SH-SY5Y (cell line): ENCODE measurements around the gene CFAP161.

Experiments used
- GATA2 ChIP-seq: IDR thresholded peaks from 2 replicates; pipeline ENCODE4 v1.6.1; 2011; ENCODE audit warnings: mild to moderate bottlenecking, low read depth, low read length
- GATA3 ChIP-seq: IDR thresholded peaks from 2 replicates; pipeline ENCODE4 v1.6.1; 2011; ENCODE audit warnings: low read depth, mild to moderate bottlenecking, low read length, moderate library complexity

- TF ChIP-seq GATA3 (no peak), GATA2 (no peak)
These were observed 48.2 kb upstream of the CFAP161 start for GRCh38 chr15:81085898-81086297.
